Muscle of leg (tissue), 11 donors: ENCODE measurements around the gene PRSS57. TPM values are rescaled to one million over a fixed set of nuclear protein-coding genes. Genes with fewer than 3 reads are reported as not detected.

Experiments used
- DNase-seq: peaks from one replicate; pipeline ENCODE4 v3.0.0; 2013
- H3K27ac ChIP-seq: one replicate; pipeline ENCODE4 v1.5.1; 2013; ENCODE audit warnings: mild to moderate bottlenecking, low read length, control low read depth
- H3K27me3 ChIP-seq: one replicate; pipeline ENCODE4 v1.6.1; 2013; ENCODE audit warnings: low read length; ENCODE audit not compliant: control insufficient read depth, insufficient read depth
- H3K36me3 ChIP-seq: one replicate; pipeline ENCODE4 v1.6.1; 2013; ENCODE audit warnings: low read length; ENCODE audit not compliant: control insufficient read depth, insufficient read depth
- H3K4me1 ChIP-seq: one replicate; pipeline ENCODE4 v1.6.1; 2013; ENCODE audit warnings: low read length; ENCODE audit not compliant: control insufficient read depth, insufficient read depth
- H3K4me3 ChIP-seq: one replicate; pipeline ENCODE4 v1.5.1; 2013; ENCODE audit warnings: low read length, control low read depth
- H3K9me3 ChIP-seq: replicated peaks from 2 replicates; pipeline ENCODE4 v1.6.1; 2013; ENCODE audit warnings: low read depth, low read length; ENCODE audit not compliant: control insufficient read depth
- WGBS: methylation state at CpG from one replicate; pipeline ENCODE4 v1.1.5; 2013; ENCODE audit warnings: missing lambda C conversion rate; ENCODE audit not compliant: insufficient coverage; 5-methylcytosine and 5-hydroxymethylcytosine counted together
- polyA plus RNA-seq, 8 donors: library from polyadenylated mRNA; unstranded; fragments of 120-200 nt; gene quantifications; one replicate each; pipeline versions ENCODE4 v1.2.1 to v1.2.3, GENCODE V29; 2013; ENCODE audit warnings: inconsistent platforms in 1 of 8, low replicate concordance in 1 of 8; ENCODE audit not compliant: insufficient read length in 8 of 8, insufficient read depth in 1 of 8
- total RNA-seq: library from RNA; stranded (reverse); fragments of 120-200 nt; gene quantifications from one replicate; pipeline ENCODE4 v1.2.4, GENCODE V29; 2013

PRSS57 gene
- total and polyA plus RNA-seq, 9 donors: 0.04 to 1.2 (median 0.30) TPM; not detected in 1

DNA sequence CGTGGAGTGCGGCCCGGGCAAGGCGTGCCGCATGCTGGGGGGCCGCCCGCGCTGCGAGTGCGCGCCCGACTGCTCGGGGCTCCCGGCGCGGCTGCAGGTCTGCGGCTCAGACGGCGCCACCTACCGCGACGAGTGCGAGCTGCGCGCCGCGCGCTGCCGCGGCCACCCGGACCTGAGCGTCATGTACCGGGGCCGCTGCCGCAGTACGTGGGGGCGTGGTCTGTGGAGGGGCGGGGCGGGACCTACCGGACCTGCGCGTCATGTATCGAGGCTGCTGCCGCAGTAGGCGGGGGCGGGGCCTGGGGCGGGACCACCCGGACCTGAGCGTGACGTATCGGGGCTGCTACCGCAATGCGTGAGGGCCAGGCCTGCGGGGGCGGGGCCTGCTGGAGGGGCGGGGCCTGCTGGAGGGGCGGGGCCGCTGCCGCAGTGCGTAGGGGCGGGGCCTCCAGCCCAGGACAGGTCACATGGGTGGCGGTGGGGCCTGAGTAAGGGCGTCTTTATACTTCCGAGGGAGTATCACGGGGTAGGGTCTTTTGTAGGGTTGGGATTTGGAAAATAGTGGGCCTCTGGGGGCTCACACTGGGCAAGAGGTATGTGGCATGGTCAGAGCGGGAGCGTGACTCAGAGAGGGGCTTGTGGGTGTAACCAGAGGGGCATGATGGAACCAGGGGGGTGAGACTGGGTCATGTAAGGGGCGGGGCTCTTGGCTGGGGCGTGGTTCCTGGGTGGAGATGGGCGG, 14.8 kb downstream of the PRSS57 start:
- no peaks in the 10 kb centered on the region for H3K9me3 ChIP-seq
- peak overlapping the region; percentile 55 for H3K4me3 ChIP-seq
- 2% methylated on average over 68 of the region's 70 CpGs for WGBS
- peak overlapping the region; percentile 98 for H3K27ac ChIP-seq
- peaks cover 44% of the 10 kb centered on the region for H3K4me1 ChIP-seq
- DNase-seq: peak; percentile 98
- H3K36me3 ChIP-seq: peaks cover 3% of the 10 kb centered on the region
- peaks cover 12% of the 10 kb centered on the region for H3K27me3 ChIP-seq

- DNase-seq: peak; percentile 93
- peaks cover 3% of the 10 kb centered on the region for H3K36me3 ChIP-seq
- no peaks in the 10 kb centered on the region for H3K9me3 ChIP-seq
- H3K27me3 ChIP-seq: peaks cover 18% of the 10 kb centered on the region
- H3K4me1 ChIP-seq: peaks cover 52% of the 10 kb centered on the region
- 1% methylated on average over 63 of the region's 69 CpGs for WGBS
- H3K4me3 ChIP-seq: peak overlapping the region; percentile 54
- H3K27ac ChIP-seq: peak overlapping the region; percentile 92
These were observed 15.6 kb downstream of the PRSS57 start for GRCh38 chr19:679418-680286.

- peak overlapping the region; percentile 54 for H3K4me3 ChIP-seq
- 39% methylated on average over 16 of the region's 16 CpGs for WGBS
These were observed 16.4 kb downstream of the PRSS57 start for GRCh38 chr19:678791-679388.

DNA sequence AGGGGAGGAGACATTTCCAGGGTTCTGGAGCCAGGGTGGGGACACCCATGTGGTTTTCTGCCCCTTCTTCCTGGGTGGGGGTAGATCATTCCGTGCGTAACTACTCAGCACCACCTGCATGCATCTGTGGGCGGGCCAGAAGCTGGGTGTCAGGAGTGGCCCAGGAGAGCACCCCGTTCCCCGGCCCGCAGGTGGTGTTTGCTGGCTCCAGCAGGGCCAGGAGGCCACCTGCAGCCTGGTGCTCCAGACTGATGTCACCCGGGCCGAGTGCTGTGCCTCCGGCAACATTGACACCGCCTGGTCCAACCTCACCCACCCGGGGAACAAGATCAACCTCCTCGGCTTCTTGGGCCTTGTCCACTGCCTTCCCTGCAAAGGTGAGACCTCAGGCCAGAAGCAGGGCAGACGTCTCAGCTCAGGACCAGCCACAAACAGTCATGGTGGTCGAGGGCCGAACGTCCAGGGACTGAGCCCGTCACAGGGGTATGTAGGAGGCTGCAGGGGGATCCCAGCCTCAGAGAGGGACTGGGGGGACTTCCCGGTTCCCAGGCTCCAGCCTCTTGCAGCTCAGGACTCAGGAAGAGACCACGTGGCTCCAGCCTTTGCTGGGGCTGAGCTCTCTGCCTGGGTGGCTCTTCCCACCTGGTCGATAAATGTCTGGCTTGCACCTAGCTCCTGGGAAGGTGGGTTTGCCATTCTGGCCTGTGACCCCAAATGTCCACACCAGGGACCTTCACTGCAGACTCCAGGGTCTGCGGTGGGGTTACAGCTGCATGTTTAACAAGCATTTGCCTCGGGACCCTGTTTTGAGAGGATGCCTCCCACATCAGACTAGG, 17.4 kb downstream of the PRSS57 start:
- Histone ChIP-seq H3K27ac (peak overlapping the region; percentile 59), H3K4me3 (no peak overlapping the region), H3K27me3 (peaks cover 18% of the 10 kb centered on the region), H3K36me3 (peaks cover 3% of the 10 kb centered on the region), H3K9me3 (no peaks in the 10 kb centered on the region), H3K4me1 (peaks cover 52% of the 10 kb centered on the region)
- WGBS: 37% methylated on average over 19 of the region's 22 CpGs
- peak; percentile 42 for DNase-seq

More at GRCh38 chr19:678791-679388, 16.4 kb downstream of the PRSS57 start:
- peak overlapping the region; percentile 92 for H3K27ac ChIP-seq
- H3K9me3 ChIP-seq: no peaks in the 10 kb centered on the region
- H3K4me1 ChIP-seq: peaks cover 52% of the 10 kb centered on the region
- peak; percentile 52 for DNase-seq
- H3K27me3 ChIP-seq: peaks cover 18% of the 10 kb centered on the region
- peaks cover 3% of the 10 kb centered on the region for H3K36me3 ChIP-seq

GRCh38 chr19:677201-677600, 18.1 kb downstream of the PRSS57 start:
- peak; percentile 73 for DNase-seq
- Histone ChIP-seq H3K4me3 (peak overlapping the region; percentile 22), H3K27ac (no peak overlapping the region), H3K36me3 (peaks cover 3% of the 10 kb centered on the region), H3K27me3 (peaks cover 18% of the 10 kb centered on the region), H3K4me1 (peaks cover 54% of the 10 kb centered on the region), H3K9me3 (no peaks in the 10 kb centered on the region)
- 14% methylated on average over 10 of the region's 15 CpGs for WGBS

DNA sequence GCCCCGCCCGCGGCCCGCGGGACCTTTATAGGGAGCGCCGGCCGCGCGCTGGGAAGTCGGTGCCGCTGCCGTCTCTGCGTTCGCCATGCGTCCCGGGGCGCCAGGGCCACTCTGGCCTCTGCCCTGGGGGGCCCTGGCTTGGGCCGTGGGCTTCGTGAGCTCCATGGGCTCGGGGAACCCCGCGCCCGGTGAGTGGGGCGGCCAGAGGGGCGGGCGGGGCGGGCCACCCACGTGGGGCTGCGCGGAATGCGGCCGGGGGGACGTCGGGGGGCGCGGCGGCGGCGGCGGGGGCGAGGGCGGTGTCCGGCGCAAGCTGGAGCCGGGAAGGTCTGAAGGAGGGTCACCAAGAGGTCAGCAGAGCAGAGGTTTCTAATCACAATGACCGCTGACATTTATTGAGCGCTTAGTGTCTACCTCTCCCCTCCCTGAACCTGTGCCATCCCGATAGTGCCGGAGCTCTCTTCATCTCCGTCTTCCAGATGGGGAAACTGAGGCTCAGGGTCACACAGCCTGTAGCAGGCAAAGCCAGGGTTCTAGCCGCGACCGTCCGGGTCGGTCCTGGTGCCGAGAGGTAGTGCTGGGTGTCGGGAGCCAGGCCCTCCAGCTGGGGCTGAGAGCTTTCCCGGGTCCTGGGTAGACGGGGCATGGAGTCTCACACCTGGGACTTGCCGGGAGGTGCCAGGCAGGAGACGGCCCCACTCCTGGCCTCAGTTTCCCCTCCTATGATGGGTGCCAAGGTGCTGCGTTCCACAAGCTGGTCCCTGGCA, 18.7 kb downstream of the PRSS57 start, which contains the start of gene FSTL3:
Gene FSTL3, plus strand, starts transcription at position 54 of the 767 bp plus-strand sequence. Its CDS starts 32 bp downstream, at position 86.
- peaks cover 18% of the 10 kb centered on the region for H3K27me3 ChIP-seq
- peak within 1 kb of the TSS; percentile 86 for H3K27ac ChIP-seq
- H3K4me1 ChIP-seq: peaks cover 54% of the 10 kb centered on the region
- H3K4me3 ChIP-seq: peak within 1 kb of the TSS; percentile 30
- 4% methylated on average over 59 of the region's 63 CpGs for WGBS
- peak; percentile 62 for DNase-seq
- H3K9me3 ChIP-seq: no peaks in the 10 kb centered on the region
- peaks cover 3% of the 10 kb centered on the region for H3K36me3 ChIP-seq

DNA sequence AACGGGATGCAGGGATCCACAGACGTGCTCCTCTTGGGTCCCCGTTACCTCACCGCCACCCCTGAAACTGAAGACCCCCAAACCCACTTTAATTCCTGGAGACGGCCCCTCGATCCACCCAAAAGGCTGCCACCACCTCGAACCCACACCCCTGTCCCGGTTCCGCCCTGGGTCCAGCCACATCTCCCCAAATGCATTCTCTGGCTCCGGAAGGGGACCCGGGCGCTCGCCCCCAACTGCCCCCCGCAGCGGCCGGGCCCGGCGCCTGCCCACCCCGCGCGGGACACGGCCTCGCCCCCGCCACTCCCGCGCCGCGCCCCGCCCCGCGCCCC, 19.3 kb downstream of the PRSS57 start:
- Histone ChIP-seq H3K9me3 (no peaks in the 10 kb centered on the region), H3K4me1 (peaks cover 51% of the 10 kb centered on the region), H3K4me3 (peak overlapping the region; percentile 30), H3K27ac (peak overlapping the region; percentile 86), H3K27me3 (peaks cover 18% of the 10 kb centered on the region), H3K36me3 (peaks cover 3% of the 10 kb centered on the region)
- peak; percentile 51 for DNase-seq
- WGBS: 5% methylated on average over 28 of the region's 31 CpGs

- peaks cover 44% of the 10 kb centered on the region for H3K4me1 ChIP-seq
- no peak for DNase-seq
- H3K9me3 ChIP-seq: no peaks in the 10 kb centered on the region
- H3K27ac ChIP-seq: peak overlapping the region; percentile 86
- H3K27me3 ChIP-seq: peaks cover 18% of the 10 kb centered on the region
- H3K4me3 ChIP-seq: no peak overlapping the region
- 56% methylated on average over 25 of the region's 38 CpGs for WGBS
- H3K36me3 ChIP-seq: peaks cover 3% of the 10 kb centered on the region
These were observed 20.7 kb downstream of the PRSS57 start for GRCh38 chr19:674282-675151.
